SIG-M5 treated with dmso at 0.1 percent for 504 hours (cell line): ENCODE data around the gene C1QTNF5.

Source experiments
- DNase-seq: peaks from one replicate; lab custom pipeline; 2025; ENCODE audit not compliant: unreplicated experiment; lab: John Stamatoyannopoulos, UW

The C1QTNF5 gene

GRCh38 chr11:119297938-119298337 lies 42.7 kb downstream of the C1QTNF5 start:
- no peak for DNase-seq

- peak; percentile 4 for DNase-seq
These were observed 45.5 kb downstream of the C1QTNF5 start for GRCh38 chr11:119295178-119295577.

GRCh38 chr11:119293461-119293860 lies 47.2 kb downstream of the C1QTNF5 start:
- no peak for DNase-seq

GRCh38 chr11:119290894-119291497 lies 49.7 kb downstream of the C1QTNF5 start:
- no peak for DNase-seq
